ENCODE results near the gene IL4R.

DNA sequence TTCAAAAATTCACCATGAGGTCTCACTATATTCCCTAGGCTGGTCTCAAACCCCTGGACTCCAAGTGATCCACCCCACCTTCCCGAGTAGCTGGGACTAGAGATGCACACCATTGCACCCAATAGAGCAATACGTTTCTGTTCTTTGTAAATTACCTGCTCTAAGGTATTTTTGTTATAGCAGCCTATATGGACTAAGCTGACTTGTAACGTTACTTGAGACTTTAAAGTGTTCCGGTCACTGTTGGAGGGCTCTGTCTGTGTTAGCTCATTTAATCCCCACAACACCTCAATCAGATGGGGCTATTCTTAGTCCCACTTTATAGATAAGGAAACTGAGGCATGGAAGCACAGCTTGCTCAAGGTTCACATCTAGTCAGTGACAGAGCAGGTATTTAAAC is 25.4 kb downstream of the IL4R start:
- TF ChIP-seq CTCF (IDR thresholded peaks at IDR 0.05; ENCODE audit: low read length) = no peak
- no peak for TF ChIP-seq EZH2phosphoT487 (IDR thresholded peaks at IDR 0.05; ENCODE audit: low read length)
